GM19467 (cell line): ENCODE measurements around the gene REEP1.
"Not testable (repeated sequence)": the region's sequence is repeated elsewhere in the genome, so short reads cannot be mapped to it uniquely, and the experiment has no call there.

Experiments
- ATAC-seq: cut with Tn5 transposase; IDR thresholded peaks from one replicate; pipeline ENCODE4 v1.9.1; 2021; ENCODE audit warnings: mild to moderate bottlenecking, moderate library complexity; ENCODE audit not compliant: unreplicated experiment

The REEP1 gene

DNA sequence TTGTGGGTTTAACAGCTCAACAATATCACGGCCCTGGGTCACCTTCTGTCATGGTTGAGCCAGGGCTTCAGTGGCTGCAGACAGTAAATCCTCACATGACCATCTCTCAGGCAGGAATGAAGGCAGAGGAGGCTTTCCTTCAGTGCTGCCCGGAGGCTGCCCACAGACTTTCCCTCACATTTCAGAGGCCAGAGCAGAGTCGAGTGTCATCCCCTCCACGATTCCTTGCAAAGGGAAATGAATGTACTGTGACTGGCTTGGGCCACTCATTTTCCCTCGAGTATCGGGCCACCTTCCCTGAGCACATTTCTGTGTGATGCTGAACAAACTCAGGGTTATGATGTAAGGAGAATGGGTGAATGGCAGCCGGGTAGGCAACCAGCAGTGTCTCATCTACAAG is 10.0 kb upstream of the REEP1 start:
- ATAC-seq: no peak

DNA sequence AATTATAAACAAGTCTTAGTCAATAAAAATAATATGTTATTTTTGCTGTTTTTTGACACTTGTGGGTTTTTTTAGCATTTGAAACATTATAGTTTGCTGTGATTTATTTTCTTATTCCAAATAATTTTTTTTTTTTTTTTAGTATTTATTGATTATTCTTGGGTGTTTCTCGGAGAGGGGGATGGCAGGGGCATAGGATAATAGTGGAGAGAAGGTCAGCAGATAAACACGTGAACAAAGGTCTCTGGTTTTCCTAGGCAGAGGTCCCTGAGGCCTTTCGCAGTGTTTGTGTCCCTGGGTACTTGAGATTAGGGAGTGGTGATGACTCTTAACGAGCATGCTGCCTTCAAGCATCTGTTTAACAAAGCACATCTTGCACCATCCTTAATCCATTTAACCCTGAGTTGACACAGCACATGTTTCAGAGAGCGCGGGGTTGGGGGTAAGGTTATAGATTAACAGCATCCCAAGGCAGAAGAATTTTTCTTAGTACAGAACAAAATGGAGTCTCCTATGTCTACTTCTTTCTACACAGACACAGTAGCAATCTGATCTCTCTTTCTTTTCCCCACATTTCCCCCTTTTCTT is 8.5 kb upstream of the REEP1 start:
- ATAC-seq: not testable (repeated sequence)

DNA sequence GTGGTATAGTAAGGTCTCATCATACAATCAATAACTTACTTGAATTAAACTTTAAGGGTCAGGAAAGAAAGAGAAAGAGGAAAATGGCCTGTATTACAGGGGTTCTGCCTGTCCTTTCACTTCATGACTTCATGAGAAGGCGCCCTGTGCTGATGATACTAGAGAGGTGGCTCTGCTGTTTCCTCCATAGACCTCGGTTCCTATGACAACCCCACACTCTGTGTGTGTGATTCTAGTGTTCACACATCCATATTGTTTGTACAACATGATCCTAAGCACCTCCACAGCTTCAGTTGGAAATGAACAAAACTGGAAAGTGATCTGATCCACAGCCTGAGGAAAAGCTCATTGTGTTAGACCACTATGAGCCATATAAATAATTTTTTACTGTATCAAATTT is 7.0 kb upstream of the REEP1 start:
- ATAC-seq: no peak

DNA sequence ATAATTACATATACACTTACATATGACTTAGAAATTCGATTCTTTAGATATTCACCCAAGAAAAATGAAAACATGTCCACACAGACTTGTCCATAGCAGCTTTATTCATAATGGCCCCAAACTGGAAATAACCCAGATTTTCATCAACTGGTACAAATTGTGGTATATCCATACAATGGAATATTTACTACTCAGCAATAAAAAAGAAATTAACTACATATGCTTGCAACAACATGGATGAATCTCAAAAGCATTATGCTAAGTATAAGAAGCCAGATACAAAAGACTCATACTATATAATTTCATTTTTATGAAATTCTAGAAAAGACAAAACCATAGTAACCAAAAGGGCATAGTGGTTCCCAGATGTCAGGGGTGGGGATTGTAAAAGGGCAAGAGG is 5.1 kb upstream of the REEP1 start:
- ATAC-seq: no peak

DNA sequence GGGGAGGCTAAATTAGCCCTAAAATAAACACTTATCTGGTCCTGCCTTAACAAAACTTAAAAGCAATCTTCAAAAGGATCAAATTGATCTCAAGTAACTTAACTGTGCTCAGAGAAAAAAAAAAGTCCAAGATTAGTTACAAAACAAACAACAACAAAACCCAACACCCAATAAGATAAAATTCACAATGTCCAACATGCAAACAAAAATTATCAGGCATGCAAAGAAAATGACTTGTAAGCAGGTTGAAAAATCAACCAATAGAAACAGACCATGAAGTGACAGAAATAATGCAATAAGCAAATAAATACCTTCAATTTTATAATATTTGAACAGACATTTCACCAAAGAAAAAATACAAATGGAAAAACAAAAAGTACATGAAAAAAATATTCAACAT is 4.0 kb upstream of the REEP1 start:
- no peak for ATAC-seq

DNA sequence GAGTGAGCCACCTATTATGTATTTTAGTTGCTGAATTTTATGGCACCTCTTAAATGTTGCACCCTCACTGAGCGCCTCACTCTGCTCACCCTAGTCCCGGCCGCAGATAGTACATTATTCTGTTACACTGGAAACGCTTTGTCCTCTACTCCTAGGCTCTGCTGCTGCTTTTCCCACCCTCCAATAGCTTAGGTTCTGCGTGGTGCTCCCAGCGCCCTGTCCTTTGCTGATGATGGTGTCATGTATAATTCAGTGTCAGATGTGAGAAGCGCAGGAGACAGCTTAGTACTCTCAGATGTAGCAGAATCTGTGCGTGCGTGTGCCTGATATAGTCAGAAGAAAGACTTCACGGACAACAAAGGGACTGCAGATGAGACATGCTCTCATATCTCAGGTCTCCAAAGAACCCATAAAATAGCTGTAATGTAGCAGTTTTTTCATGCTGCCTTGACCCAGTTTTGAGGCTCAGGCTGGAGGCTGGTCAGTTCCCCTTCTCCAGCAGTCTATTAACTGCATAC is 1.4 kb upstream of the REEP1 start:
- ATAC-seq: no peak

DNA sequence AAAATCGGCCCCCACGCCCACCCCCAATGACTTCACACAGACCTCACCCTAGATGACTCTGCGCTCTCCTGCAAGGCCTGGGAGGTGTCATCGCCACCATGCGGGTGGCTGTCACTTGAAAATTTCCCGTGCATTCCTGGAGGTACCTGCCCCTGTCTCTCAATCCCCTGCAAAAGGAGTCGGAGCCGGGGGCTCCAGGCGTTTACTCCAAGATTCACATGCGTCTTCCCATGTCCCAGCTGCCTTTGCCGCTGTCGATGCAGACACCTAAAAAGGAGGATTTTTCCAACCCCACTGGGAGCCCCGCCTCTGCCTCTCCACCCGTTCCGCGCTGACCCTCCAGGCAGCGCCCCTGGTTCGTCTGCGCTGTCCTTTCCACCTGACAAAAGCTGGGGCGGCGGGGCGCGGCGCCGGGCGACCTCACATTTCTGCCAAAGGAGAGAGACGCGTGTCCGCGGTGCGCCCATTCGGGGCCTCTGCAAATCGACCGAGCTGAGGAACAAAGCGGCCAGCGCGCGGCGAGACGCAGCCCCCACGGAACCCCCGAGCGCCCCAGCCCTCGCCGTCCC is 667 bp downstream of the REEP1 start:
- ATAC-seq: no peak

DNA sequence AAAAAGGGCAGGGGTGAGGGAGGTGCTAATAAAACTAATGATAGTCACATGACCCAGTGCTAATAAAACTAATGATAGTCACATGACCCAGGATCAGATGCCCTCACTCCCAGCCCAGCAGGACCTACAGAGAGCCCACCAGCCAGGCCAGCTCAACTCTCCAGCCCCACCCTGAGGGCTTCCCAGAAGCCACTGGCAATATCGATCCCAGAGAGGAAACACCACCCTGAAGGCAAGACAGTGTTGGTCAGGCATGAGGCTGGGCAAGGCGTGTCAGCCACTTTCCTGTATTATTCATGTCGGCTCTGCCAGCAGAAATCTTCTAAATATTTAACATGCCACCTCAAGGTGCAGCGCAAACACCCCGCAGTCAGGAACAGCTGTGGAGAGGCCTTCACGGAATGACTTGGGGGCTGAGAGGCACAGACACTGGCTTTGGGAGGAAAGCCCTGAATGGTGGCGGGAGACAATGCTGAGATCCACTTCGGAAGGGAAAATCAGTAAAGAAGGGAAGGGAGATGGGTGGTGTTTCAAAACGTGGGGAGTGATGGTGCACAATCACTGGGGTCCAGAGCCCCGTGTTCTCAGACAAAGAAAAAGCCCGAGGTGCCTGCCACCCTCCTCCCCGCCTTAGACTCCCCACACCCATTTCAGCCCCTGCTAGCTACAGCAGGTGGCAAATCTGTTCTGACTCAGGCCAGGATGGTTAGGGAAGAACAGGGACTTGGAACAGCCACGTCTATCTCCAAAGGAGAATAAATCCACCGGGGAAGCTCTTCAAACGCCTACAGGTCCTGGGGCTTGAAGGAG is 1.4 kb downstream of the REEP1 start:
- ATAC-seq: no peak

DNA sequence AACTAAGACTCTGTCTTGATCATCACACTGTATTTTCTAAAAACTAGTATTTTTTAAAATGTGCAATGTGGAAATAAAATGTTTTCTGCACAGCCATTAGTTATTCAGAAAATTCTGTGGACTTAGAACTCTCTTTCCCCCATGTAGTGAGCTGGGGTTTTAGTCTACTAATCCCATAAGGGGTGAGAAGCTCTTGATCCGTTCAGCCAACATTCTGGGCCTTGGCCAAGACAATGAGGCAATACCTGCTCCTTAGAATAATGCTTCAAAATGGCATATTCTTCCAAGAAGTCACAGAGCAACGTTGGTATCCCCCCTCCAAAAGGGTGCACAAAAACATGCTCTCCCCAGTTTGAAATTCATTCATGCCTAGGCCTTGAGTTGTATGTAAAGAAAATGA is 4.0 kb downstream of the REEP1 start:
- no peak for ATAC-seq

DNA sequence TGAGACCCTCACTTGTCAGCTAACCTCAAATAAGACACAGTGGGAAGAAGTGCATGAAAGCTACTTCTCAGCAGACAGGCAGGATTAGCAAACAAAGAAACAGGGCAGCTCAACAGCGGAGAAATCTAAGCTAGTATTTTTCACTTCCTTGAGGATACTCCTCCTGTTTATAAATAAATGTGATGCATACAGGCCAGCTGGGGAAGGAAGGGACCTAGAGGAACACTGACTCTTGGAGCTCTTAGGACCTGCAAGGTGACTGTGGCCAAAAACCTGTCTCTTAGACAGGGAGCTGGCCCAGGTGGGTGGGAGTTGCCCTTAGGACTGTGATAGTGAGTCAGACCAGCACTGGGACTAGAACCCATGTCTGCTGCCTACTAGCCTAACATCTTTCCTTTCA is 4.8 kb downstream of the REEP1 start:
- no peak for ATAC-seq

DNA sequence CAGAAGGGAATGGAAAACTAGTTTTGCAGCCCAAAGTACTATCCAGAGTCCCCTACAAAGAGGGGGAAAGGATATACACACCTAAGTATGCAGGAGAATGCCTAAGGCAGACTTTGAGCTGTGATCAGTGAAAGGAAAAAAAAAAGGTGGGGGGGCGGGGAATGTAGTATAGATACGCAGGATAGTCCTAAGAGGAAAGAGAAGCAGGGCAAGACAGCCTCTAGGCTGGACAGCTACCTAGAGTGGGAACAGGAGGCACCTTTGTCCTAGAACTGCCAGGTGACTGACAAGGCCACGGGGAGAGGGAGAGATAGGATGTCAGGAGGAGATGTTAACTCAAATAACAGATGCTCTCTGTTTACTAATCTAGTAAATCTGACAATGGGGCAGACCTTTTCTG is 6.0 kb downstream of the REEP1 start:
- no peak for ATAC-seq

DNA sequence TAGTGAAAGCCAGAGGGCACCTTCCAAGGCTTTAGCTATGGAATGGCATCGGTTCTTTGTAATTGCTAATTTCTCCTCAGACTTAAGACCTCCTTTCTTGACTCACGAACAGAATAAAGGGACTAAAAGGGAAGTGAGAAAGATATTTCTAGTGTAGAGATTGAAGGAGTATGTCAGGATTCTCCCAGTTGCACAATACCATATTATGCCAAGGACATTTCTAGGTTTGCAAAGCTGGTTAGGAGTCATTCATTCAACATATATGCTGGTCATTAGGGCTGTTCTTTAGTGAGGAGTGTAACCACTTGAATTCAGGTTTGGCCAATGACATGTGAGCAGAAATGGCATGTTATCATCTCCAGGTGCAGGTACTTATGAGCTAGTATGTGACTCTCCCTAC is 7.4 kb downstream of the REEP1 start:
- ATAC-seq: no peak

DNA sequence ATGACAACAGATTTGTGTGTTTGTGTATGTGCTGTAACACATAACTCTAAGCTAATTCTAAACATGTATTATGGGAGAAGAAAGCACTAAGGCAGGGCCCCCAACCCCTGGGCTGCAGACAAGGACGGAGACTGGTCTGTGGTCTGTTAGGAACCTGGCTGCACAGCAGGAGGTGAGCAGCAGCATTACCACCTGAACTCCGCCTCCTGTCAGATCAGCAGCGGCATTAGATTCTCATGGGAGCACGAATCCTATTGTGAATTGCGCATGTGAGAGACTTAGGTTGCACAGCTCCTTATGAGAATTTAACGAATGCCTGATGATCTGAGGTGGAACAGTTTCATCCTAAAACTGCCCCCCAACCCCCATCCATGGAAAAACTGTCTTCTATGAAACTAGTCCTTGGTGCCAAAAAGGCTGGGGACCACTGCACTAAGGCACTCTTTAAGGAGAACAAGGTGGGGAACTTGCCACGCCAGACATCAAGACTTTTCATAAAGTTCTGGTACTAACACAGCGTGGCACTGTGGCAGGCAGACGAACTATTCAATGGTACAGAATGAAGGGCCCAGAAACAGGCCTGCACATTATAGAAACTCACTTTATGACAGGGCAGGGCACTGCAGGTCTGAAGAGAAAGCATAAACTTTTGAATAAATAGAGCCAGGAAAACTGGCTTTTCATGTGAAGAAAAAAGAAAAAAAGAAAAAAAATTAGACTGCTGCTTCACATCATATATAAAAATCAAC is 14.0 kb downstream of the REEP1 start:
- ATAC-seq: no peak

DNA sequence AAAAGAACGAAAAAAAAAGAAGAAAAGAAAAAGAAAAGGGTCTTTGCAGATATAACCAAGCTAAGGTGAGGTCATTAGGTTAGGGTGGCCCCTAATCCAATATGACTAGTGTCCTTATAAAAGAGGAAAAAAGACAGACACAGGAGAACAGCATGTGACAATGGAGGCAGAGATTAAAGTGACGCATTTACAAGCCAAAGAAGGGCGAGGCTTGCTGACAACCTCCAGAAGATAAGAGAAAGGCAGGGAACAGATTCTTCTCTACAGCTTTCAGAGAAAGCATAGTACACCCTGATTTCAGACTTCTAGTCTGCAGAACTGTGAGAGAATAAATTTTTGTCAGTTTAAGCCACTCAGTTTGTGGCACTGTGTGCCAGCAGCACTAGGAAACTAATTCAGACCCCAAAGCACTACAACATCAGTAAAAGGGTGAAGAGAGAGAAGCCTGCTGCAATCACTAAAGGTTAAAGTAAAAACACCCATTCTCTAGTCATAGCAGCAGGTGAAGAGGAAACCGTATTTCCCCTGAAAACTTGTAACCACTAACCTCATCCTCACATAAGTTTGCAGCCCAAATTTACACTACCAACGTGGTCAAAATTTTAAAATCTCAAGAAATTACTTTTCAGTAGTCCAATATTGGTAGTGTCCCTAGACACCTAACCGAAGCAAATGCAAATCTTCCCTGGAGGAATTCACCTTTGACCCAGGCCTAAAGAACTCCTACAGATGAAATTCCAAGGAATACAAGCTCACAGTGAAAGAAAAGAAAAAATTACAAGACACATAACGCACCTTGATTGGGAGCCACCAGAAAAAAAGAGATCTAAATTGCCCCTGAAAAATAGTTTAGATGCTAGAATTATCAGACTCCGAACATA is 17.5 kb downstream of the REEP1 start:
- no peak for ATAC-seq

DNA sequence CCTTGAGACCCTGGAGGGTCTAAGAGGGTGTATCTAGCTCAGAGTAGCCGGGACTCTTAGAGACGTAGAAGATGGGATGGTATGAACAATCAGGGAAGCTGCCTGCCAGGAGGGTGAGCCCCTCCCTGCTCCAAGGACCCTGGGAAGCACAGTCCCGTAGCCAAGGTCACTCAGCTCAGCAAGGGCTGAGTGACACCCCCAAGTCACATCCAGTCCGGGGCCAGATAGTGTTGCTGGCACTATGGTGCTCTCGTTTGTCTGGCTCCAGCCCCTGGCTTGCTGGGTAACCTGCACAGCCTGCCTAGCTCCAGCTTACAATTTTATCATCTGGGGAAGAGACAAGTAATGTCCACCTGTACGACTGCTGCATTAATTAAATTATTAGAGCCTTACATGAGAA is 22.3 kb downstream of the REEP1 start:
- ATAC-seq: no peak

DNA sequence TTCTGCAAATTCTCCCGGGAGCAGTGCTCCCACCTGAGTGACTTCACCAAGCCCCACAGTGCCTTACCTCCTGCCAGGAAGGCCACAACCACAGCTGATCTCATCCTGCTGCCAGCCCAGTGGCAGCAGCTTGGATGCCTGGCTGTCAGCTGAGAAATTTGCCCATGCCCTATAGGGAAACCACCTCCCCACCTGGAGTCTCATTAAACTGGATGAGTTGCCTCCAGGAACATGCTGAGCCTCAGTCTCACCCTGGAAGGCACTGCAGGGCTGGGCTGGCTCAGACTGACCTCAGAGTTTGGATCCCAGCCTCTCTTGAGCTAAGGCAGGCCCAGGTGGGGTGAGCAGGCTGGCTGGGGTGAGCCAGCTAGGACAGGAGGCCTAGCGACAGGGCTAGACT is 23.3 kb downstream of the REEP1 start:
- ATAC-seq: no peak

DNA sequence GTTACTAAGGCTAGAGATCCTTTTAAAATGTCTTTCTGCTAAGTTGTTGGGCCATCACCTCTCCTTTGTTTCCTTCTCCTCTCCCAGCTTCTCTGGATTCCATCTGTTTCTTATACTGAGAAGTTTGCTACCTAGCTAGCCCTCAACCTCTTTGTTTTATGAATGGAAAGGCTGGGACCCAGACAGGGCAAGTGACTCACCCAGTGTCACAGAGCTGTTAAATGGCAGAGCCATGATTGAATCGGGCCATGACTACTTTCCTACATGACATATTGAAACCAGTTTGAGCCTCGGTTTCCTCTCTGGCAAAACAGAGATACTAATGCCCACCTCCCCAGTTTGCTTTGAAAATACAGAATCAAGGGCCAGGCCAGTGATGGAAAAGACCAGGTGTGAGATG is 24.1 kb downstream of the REEP1 start:
- no peak for ATAC-seq

DNA sequence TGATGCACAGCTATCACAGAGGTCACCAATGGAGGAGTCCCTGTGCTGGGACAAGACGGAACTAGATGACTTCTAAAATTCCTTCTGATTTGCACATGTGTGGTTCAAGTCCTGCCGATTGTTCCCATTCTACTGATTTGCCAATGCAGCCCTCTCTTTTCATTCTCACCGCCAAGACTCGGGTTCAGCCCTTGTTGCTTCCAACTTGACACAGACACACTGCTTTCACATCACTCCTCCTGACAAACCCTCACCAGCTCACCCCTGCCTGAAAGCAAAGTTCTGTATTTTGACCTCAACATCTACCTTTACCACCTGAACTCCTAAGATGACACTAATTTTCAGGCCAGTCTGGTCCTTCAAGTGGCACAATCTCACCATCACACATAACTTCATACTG is 25.5 kb downstream of the REEP1 start:
- no peak for ATAC-seq

DNA sequence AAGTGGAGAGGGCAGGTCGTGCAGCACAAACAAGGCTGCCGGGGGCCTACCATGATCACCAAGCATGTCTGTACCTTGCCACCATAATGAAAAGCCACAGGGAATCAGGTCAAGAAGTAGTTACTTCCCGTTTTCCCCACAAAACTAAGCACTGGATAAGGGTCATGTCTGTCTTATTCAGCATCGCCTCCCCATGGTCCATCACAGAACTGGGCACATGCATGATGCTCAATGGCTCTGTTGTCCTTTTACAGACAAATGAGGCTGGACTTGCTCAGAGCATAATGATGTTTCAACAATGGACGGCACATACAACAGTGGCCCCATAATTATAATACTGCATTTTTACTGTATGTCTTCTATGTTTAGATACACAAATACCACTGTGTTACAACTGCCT is 27.5 kb downstream of the REEP1 start:
- ATAC-seq: no peak

DNA sequence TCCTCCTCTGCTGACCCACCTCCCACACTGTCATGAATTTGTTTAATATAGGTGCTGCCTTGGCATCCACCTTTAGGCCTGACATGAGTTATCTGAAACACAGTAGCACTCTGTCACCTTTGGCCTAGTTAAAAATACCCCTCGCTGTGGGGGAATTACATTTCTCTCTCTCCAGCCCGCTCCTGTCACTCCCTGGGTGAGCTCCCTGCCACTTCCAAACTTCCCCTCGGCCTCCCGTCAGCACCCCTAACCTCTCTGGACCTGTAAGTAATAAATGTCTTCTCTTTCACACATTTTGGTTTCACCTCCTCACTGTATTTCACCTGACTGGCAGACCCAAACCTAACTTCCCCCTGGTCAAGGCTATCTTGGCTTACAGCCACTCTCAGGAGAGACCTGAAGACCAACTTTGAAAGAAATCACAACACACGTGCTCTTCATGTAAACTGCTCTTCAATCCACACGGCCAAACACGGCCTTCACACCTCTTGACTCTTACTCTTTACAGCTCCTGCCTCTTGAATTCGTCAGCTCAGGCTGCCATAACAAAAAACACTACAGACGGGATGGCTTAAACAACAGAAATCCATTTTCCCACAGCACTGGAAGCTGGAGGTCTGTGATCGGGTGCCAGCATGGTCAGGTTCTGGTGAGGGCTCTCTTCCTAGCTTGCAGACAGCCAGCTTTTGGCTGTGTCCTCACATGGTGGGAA is 28.3 kb downstream of the REEP1 start:
- no peak for ATAC-seq
